ENCODE data around the gene CALD1. TPM values are rescaled to one million over a fixed set of nuclear protein-coding genes. Genes with fewer than 3 reads are reported as not detected.
A peak's percentile ranks its signal among the peaks of the same experiment; 100 is the strongest.

CALD1 gene
- total RNA-seq, 1 experiment from 2014 or later = 107 TPM

- Histone ChIP-seq H3T11ph (ENCODE audit: low read length) (no peak overlapping the region), H2BK12ac (ENCODE audit: insufficient read length, low read depth, low read length) (no peak overlapping the region), H2AK5ac (ENCODE audit: insufficient read length, low read length) (no peak overlapping the region), H4K91ac (ENCODE audit: insufficient read length, low read depth, low read length) (no peak overlapping the region), H3K23me2 (ENCODE audit: insufficient read length, low read depth, low read length, poor library complexity, severe bottlenecking) (no peaks in the 10 kb centered on the region), H2BK120ac (ENCODE audit: low read depth, low read length, poor library complexity, severe bottlenecking) (no peak overlapping the region), H3K14ac (ENCODE audit: insufficient read depth, low read length) (no peak overlapping the region), H4K5ac (ENCODE audit: insufficient read length, low read depth, low read length) (no peak overlapping the region), H3K79me1 (ENCODE audit: insufficient read depth, low read depth, low read length, poor library complexity, severe bottlenecking) (no peaks in the 10 kb centered on the region), H3K4me2 (ENCODE audit: insufficient read depth, insufficient read length, low read length) (no peak overlapping the region), H4K8ac (replicated peaks; ENCODE audit: insufficient read length, low read depth, low read length) (no peak overlapping the region), H3K18ac (ENCODE audit: insufficient read length, low read depth, low read length) (no peak overlapping the region), H4K20me1 (ENCODE audit: control insufficient read depth, insufficient read depth, insufficient read length) (no peaks in the 10 kb centered on the region), H3K9me3 (ENCODE audit: control insufficient read depth, low read depth, low read length) (no peaks in the 10 kb centered on the region), H3K56ac (ENCODE audit: insufficient read length, low read depth, low read length) (no peak overlapping the region), H3K27ac (ENCODE audit: insufficient read length, low read depth, low read length) (no peak overlapping the region), H3K4me1 (ENCODE audit: insufficient read depth, low read length) (peaks cover 12% of the 10 kb centered on the region), H2AFZ (ENCODE audit: low read length) (no peak overlapping the region), H3K23ac (ENCODE audit: insufficient read length, low read depth, low read length) (no peak overlapping the region), H3K4ac (ENCODE audit: low read depth, low read length) (no peak overlapping the region), H2BK5ac (ENCODE audit: insufficient read length, low read length) (no peak overlapping the region), H2BK15ac (ENCODE audit: low read depth, low read length) (no peak overlapping the region), H3K79me2 (ENCODE audit: insufficient read depth, low read length) (peaks cover 6% of the 10 kb centered on the region; the same call in 1 of the 2 replicates), H3K27me3 (ENCODE audit: insufficient read depth, low read length) (no peaks in the 10 kb centered on the region), H2BK20ac (ENCODE audit: low read depth, low read length, poor library complexity, severe bottlenecking) (no peak overlapping the region), H3K9ac (ENCODE audit: extremely low read depth, insufficient read length, low read length) (no peak overlapping the region)
- Mint-ChIP-seq H3K27me3 (ENCODE audit: low read depth) (no peaks in the 10 kb centered on the region), H3K4me3 (no peak overlapping the region), H3K36me3 (ENCODE audit: insufficient read depth in 1 of 3, low read depth in 3 of 3) (no peaks in the 10 kb centered on the region), H3K9me3 (no peaks in the 10 kb centered on the region), H3K4me1 (peaks cover 24 to 25% of the 10 kb centered on the region in 2 experiments), H3K27ac (peak overlapping the region in 1 of 3 experiments; percentile 20; a peak in 1 of 7 replicates)
- whole genome bisulfite sequencing (ENCODE audit: extremely low coverage, insufficient read length, low lambda C conversion rate) = no CpG with 5 or more reads among the region's 4 CpGs
- DNase-seq = no peak
- TF ChIP-seq, protein P1, sequence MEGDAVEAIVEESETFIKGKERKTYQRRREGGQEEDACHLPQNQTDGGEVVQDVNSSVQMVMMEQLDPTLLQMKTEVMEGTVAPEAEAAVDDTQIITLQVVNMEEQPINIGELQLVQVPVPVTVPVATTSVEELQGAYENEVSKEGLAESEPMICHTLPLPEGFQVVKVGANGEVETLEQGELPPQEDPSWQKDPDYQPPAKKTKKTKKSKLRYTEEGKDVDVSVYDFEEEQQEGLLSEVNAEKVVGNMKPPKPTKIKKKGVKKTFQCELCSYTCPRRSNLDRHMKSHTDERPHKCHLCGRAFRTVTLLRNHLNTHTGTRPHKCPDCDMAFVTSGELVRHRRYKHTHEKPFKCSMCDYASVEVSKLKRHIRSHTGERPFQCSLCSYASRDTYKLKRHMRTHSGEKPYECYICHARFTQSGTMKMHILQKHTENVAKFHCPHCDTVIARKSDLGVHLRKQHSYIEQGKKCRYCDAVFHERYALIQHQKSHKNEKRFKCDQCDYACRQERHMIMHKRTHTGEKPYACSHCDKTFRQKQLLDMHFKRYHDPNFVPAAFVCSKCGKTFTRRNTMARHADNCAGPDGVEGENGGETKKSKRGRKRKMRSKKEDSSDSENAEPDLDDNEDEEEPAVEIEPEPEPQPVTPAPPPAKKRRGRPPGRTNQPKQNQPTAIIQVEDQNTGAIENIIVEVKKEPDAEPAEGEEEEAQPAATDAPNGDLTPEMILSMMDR (conservative IDR thresholded peaks at IDR 0.05) = no peak
These were observed 77.3 kb downstream of the CALD1 start for GRCh38 chr7:134856691-134857090.

Measured in H9 (cell line).